H9 (cell line): ENCODE data around the gene CCDC124. TPM values are rescaled to one million over a fixed set of nuclear protein-coding genes. Genes with fewer than 3 reads are reported as not detected.
A peak's percentile ranks its signal among the peaks of the same experiment; 100 is the strongest.

Experiments used
- DNase-seq: peaks from one replicate; pipeline ENCODE4 v3.0.0-alpha.2; 2017
- H2AFZ ChIP-seq: one replicate; pipeline ENCODE4 v1.6.1; 2013; ENCODE audit warnings: mild to moderate bottlenecking, low read length, control low read depth, moderate library complexity
- H2AK5ac ChIP-seq: 2 replicates; pipeline ENCODE4 v1.6.1; 2013; ENCODE audit warnings: low read length, control low read depth, mixed read lengths; ENCODE audit not compliant: insufficient read length
- H2BK120ac ChIP-seq: one replicate; pipeline ENCODE4 v1.6.1; 2013; ENCODE audit warnings: low read depth, mild to moderate bottlenecking, low read length, control low read depth, inconsistent platforms; ENCODE audit not compliant: poor library complexity, severe bottlenecking
- H2BK12ac ChIP-seq: 2 replicates; pipeline ENCODE4 v1.6.1; 2013; ENCODE audit warnings: low read length, control low read depth, mixed read lengths, low read depth; ENCODE audit not compliant: insufficient read length
- H2BK15ac ChIP-seq: 2 replicates; pipeline ENCODE4 v1.6.1; 2013; ENCODE audit warnings: low read depth, low read length, control low read depth
- H2BK20ac ChIP-seq: one replicate; pipeline ENCODE4 v1.6.1; 2013; ENCODE audit warnings: low read depth, mild to moderate bottlenecking, low read length, control low read depth, inconsistent platforms; ENCODE audit not compliant: poor library complexity, severe bottlenecking
- H2BK5ac ChIP-seq: 2 replicates; pipeline ENCODE4 v1.6.1; 2013; ENCODE audit warnings: low read length, control low read depth, mixed read lengths; ENCODE audit not compliant: insufficient read length
- H3K14ac ChIP-seq: 2 replicates; pipeline ENCODE4 v1.6.1; 2013; ENCODE audit warnings: low read length, control low read depth; ENCODE audit not compliant: insufficient read depth
- H3K18ac ChIP-seq: 2 replicates; pipeline ENCODE4 v1.6.1; 2013; ENCODE audit warnings: low read depth, mild to moderate bottlenecking, mixed read lengths, low read length, control low read depth; ENCODE audit not compliant: insufficient read length
- H3K23ac ChIP-seq: 2 replicates; pipeline ENCODE4 v1.6.1; 2013; ENCODE audit warnings: low read length, control low read depth, mixed read lengths, low read depth; ENCODE audit not compliant: insufficient read length
- H3K23me2 ChIP-seq: 2 replicates; pipeline ENCODE4 v1.6.1; 2013; ENCODE audit warnings: low read depth, mild to moderate bottlenecking, mixed read lengths, low read length, control low read depth; ENCODE audit not compliant: insufficient read length, poor library complexity, severe bottlenecking
- H3K27ac ChIP-seq: 2 replicates; pipeline ENCODE4 v1.5.1; 2013; ENCODE audit warnings: low read length, control low read depth, mixed read lengths, low read depth; ENCODE audit not compliant: insufficient read length
- H3K27me3 ChIP-seq: 2 replicates; pipeline ENCODE4 v1.6.1; 2013; ENCODE audit warnings: low read length, control low read depth, inconsistent platforms; ENCODE audit not compliant: insufficient read depth
- H3K4ac ChIP-seq: 2 replicates; pipeline ENCODE4 v1.6.1; 2013; ENCODE audit warnings: low read depth, mild to moderate bottlenecking, control low read depth, inconsistent platforms, low read length, moderate library complexity
- H3K4me1 ChIP-seq: 2 replicates; pipeline ENCODE4 v1.6.1; 2013; ENCODE audit warnings: low read length, control low read depth, inconsistent platforms; ENCODE audit not compliant: insufficient read depth
- H3K4me2 ChIP-seq: 2 replicates; pipeline ENCODE4 v1.6.1; 2013; ENCODE audit warnings: low read length, control low read depth, mixed read lengths; ENCODE audit not compliant: insufficient read length, insufficient read depth
- H3K56ac ChIP-seq: 2 replicates; pipeline ENCODE4 v1.6.1; 2013; ENCODE audit warnings: low read depth, mild to moderate bottlenecking, mixed read lengths, low read length, control low read depth; ENCODE audit not compliant: insufficient read length
- H3K79me1 ChIP-seq: 2 replicates; pipeline ENCODE4 v1.6.1; 2013; ENCODE audit warnings: low read depth, mild to moderate bottlenecking, moderate library complexity, low read length, control low read depth, inconsistent platforms; ENCODE audit not compliant: insufficient read depth, poor library complexity, severe bottlenecking
- H3K79me2 ChIP-seq: 2 replicates; pipeline ENCODE4 v1.6.1; 2013; ENCODE audit warnings: low read length, control low read depth, inconsistent platforms; ENCODE audit not compliant: insufficient read depth
- H3K9ac ChIP-seq: 2 replicates; pipeline ENCODE4 v1.6.1; 2013; ENCODE audit warnings: low read length, control low read depth, mixed read lengths; ENCODE audit not compliant: insufficient read length; ENCODE audit errors: extremely low read depth
- H3K9me3 ChIP-seq: one replicate; pipeline ENCODE4 v1.6.1; 2013; ENCODE audit warnings: low read depth, low read length, inconsistent platforms; ENCODE audit not compliant: control insufficient read depth
- H3T11ph ChIP-seq: one replicate; pipeline ENCODE4 v1.6.1; 2013; ENCODE audit warnings: mild to moderate bottlenecking, low read length, control low read depth, inconsistent platforms
- H4K20me1 ChIP-seq: one replicate; pipeline ENCODE4 v1.6.1; 2013; ENCODE audit not compliant: control insufficient read depth, insufficient read length, insufficient read depth
- H4K5ac ChIP-seq: 2 replicates; pipeline ENCODE4 v1.6.1; 2013; ENCODE audit warnings: low read depth, mild to moderate bottlenecking, mixed read lengths, low read length, control low read depth; ENCODE audit not compliant: insufficient read length
- H4K8ac ChIP-seq: replicated peaks from 2 replicates; pipeline ENCODE4 v1.6.1; 2013; ENCODE audit warnings: low read length, control low read depth, mixed read lengths, low read depth; ENCODE audit not compliant: insufficient read length
- H4K91ac ChIP-seq: 2 replicates; pipeline ENCODE4 v1.6.1; 2013; ENCODE audit warnings: low read depth, mild to moderate bottlenecking, moderate library complexity, mixed read lengths, low read length, control low read depth; ENCODE audit not compliant: insufficient read length
- H3K27ac Mint-ChIP-seq, 3 experiments: 2 replicates in 2 of 3; 3 replicates in 1 of 3; pipeline ENCODE4 v1.8.0; 2020 to 2021; ENCODE audit warnings: mixed read lengths in 3 of 3, mild to moderate bottlenecking in 1 of 3, moderate library complexity in 1 of 3
- H3K27me3 Mint-ChIP-seq: 2 replicates; pipeline ENCODE4 v1.8.0; 2021; ENCODE audit warnings: low read depth, mild to moderate bottlenecking, moderate library complexity, mixed read lengths
- H3K36me3 Mint-ChIP-seq, 3 experiments: 2 replicates in 2 of 3; 3 replicates in 1 of 3; pipeline ENCODE4 v1.8.0; 2020 to 2021; ENCODE audit warnings: low read depth in 3 of 3, mixed read lengths in 3 of 3; ENCODE audit not compliant: insufficient read depth in 1 of 3
- H3K4me1 Mint-ChIP-seq, 2 experiments: 2 replicates each; pipeline ENCODE4 v1.8.0; 2020; ENCODE audit warnings: mixed read lengths in 2 of 2
- H3K4me3 Mint-ChIP-seq, 2 experiments: 2 replicates in 1 of 2; 3 replicates in 1 of 2; pipeline ENCODE4 v1.8.0; 2020 to 2021; ENCODE audit warnings: mild to moderate bottlenecking in 2 of 2, mixed read lengths in 2 of 2, moderate library complexity in 1 of 2
- H3K9me3 Mint-ChIP-seq, 2 experiments: 2 replicates in 1 of 2; 3 replicates in 1 of 2; pipeline ENCODE4 v1.8.0; 2020; ENCODE audit warnings: mild to moderate bottlenecking in 2 of 2, mixed read lengths in 2 of 2, moderate library complexity in 1 of 2
- CTCF ChIP-seq: fragments of 200-600 bp; sonication (generic); conservative IDR thresholded peaks from 3 replicates; pipeline ENCODE4 v1.8.0; 2021; ENCODE audit warnings: antibody characterized with exemption, mild to moderate bottlenecking
- WGBS: extraction: QIAGEN DNeasy Blood & Tissue Kit; methylation state at CpG from one replicate; pipeline ENCODE4 v1.1.7; 2013; ENCODE audit warnings: missing lambda C conversion rate, low lambda C conversion rate, mixed read lengths; ENCODE audit not compliant: insufficient read length; ENCODE audit errors: extremely low coverage; 5-methylcytosine and 5-hydroxymethylcytosine counted together
- total RNA-seq: library from RNA; stranded (reverse); gene quantifications from 2 replicates; pipeline ENCODE4 v1.2.1, GENCODE V29; 2021

The CCDC124 gene
- total RNA-seq, 1 experiment from 2014 or later: 119 TPM

- H4K8ac ChIP-seq: no peak overlapping the region
- H3K9ac ChIP-seq: no peak overlapping the region
- H4K20me1 ChIP-seq: no peaks in the 10 kb centered on the region
- no peaks in the 10 kb centered on the region for H3K79me2 ChIP-seq
- WGBS: no CpG with 5 or more reads among the region's 11 CpGs
- no peaks in the 10 kb centered on the region for H3K9me3 ChIP-seq
- no peak overlapping the region for H4K5ac ChIP-seq
- Mint-ChIP-seq H3K27me3 (peaks cover 40% of the 10 kb centered on the region), H3K9me3 (no peaks in the 10 kb centered on the region), H3K4me1 (peaks cover 27 to 38% of the 10 kb centered on the region in 2 experiments), H3K27ac (no peak overlapping the region), H3K36me3 (no peaks in the 10 kb centered on the region), H3K4me3 (peak overlapping the region in 1 of 2 experiments; percentile 76; a peak in 1 of 5 replicates)
- no peak overlapping the region for H2BK12ac ChIP-seq
- H3K27ac ChIP-seq: no peak overlapping the region
- H3K27me3 ChIP-seq: no peaks in the 10 kb centered on the region; the same call in 1 of the 2 replicates
- no peak overlapping the region for H2AFZ ChIP-seq
- no peak for DNase-seq
- H3K4me2 ChIP-seq: no peak overlapping the region
- no peaks in the 10 kb centered on the region; the same call in 1 of the 2 replicates for H3K4me1 ChIP-seq
- H3T11ph ChIP-seq: no peak overlapping the region
- no peak overlapping the region for H3K56ac ChIP-seq
- H3K23ac ChIP-seq: no peak overlapping the region
- no peak overlapping the region for H2BK15ac ChIP-seq
- no peak overlapping the region for H2BK20ac ChIP-seq
- no peak for TF ChIP-seq CTCF
- no peak overlapping the region for H4K91ac ChIP-seq
- H2BK120ac ChIP-seq: no peak overlapping the region
- no peak overlapping the region for H3K18ac ChIP-seq
- no peak overlapping the region for H3K4ac ChIP-seq
- no peak overlapping the region for H2AK5ac ChIP-seq
- no peaks in the 10 kb centered on the region for H3K79me1 ChIP-seq
- no peak overlapping the region for H3K14ac ChIP-seq
- no peak overlapping the region for H2BK5ac ChIP-seq
- H3K23me2 ChIP-seq: peaks cover 10% of the 10 kb centered on the region
Measured at GRCh38 chr19:17965370-17966128, 32.7 kb downstream of the CCDC124 start.
